ENCODE results near the gene CLIC4. TPM values are rescaled to one million over a fixed set of nuclear protein-coding genes. Genes with fewer than 3 reads are reported as not detected.

The CLIC4 gene
- total and polyA plus RNA-seq, 9 of the 15 experiments (the other 6 are each of a cell fraction or from before 2014, with no cell fraction given) = 16.0 to 67.5 (median 38.4) TPM

DNA sequence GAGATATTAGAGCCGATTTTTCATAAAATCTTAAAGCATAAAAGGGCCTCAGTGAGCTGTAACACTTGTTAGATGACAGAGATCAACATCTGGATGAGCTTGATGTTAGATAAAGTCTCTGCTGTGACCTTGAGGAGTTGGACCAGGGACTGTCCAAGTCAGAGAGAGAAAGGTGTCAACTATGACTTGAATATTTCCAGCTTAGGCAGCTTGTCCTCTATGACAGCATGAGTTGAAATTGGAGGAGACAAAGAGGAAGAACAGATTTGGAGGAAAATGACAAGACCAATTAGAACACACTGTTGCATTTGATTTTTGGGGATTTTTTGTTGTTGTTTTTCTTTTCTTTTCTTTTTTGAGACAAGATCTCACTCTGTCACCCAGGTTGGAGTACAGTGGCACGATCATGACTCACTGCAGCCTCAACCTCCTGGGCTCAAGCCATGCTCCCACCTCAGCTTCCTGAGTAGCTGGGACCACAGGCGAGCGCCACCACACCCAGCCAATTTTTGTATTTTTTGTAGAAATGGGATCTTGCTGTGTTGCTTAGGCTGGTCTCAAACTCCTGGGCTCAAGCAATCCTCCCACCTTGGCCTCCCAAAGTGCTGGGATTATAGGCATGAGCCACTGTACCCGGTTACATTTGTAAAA lies 35.3 kb upstream of the CLIC4 start (continued):
- TF ChIP-seq MGA (IDR thresholded peaks at IDR 0.05) (0 out of 2 replicates have a peak, but pooled peaks have one; percentile 10), SMARCA4 (IDR thresholded peaks at IDR 0.05) (0 out of 2 replicates have a peak, but pooled peaks have one; percentile 36), ESRRA (IDR thresholded peaks at IDR 0.05; ENCODE audit: borderline replicate concordance, low read depth) (peak; percentile 81), TOE1 (IDR thresholded peaks at IDR 0.05; ENCODE audit: borderline replicate concordance) (no peak), TOE1 (CRISPR knock-in tag; IDR thresholded peaks at IDR 0.05; ENCODE audit: borderline replicate concordance, low read depth) (no peak), SRSF1 (IDR thresholded peaks at IDR 0.05; ENCODE audit: low read depth, low read length) (no peak)
- TF ChIP-seq, protein P1, sequence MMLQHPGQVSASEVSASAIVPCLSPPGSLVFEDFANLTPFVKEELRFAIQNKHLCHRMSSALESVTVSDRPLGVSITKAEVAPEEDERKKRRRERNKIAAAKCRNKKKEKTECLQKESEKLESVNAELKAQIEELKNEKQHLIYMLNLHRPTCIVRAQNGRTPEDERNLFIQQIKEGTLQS (IDR thresholded peaks at IDR 0.05) = peak; percentile 48; the same call in 1 of the 2 replicates
- TF ChIP-seq, protein P1 (CRISPR knock-in tag; conservative IDR thresholded peaks at IDR 0.05) = no peak

All from K562 (cell line).